Measurements from ENCODE around the gene PRDX5.
A peak's percentile ranks its signal among the peaks of the same experiment; 100 is the strongest.

Gene PRDX5

DNA sequence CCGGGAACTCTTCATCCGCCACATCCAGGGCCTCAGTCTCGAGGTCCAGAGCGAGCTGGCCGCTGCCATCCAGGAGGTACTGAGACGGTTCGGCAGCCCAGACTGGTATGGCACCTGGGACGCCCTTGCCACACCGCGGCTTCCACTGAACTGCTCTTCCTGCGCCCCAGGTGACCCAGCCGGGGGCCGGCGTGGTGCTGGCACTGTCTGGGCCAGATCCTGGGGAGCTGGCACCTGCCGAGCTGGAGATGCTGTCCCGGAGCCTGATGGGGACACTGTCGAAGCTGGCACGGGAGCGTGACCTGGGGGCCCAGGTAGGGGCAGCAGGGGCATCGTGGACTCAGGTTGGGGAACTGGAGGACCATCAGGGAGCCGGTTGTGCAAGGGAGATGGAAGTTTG, 23.5 kb downstream of the PRDX5 start:
- TF ChIP-seq EP300 (IDR thresholded peaks at IDR 0.05; ENCODE audit: borderline replicate concordance), result no peak
- no peak for TF ChIP-seq REST (IDR thresholded peaks at IDR 0.05; ENCODE audit: low read depth)
- TF ChIP-seq CREB1 (IDR thresholded peaks at IDR 0.05; ENCODE audit: low read depth), result no peak
- no peak for TF ChIP-seq TAF1 (IDR thresholded peaks at IDR 0.05; ENCODE audit: low read depth)
- TF ChIP-seq ZBTB7A (IDR thresholded peaks at IDR 0.05; ENCODE audit: low read depth), result no peak
- no peak for TF ChIP-seq RAD21 (IDR thresholded peaks at IDR 0.05; ENCODE audit: low read depth)
- TF ChIP-seq NFIC (IDR thresholded peaks at IDR 0.05), result no peak
- no peak for TF ChIP-seq MAX (IDR thresholded peaks at IDR 0.05)
- no peak for TF ChIP-seq YY1 (IDR thresholded peaks at IDR 0.05; ENCODE audit: low read depth)
- no peak for TF ChIP-seq TCF12 (IDR thresholded peaks at IDR 0.05; ENCODE audit: low read depth)
- no peak for TF ChIP-seq TEAD4 (IDR thresholded peaks at IDR 0.05)
- TF ChIP-seq CEBPB (IDR thresholded peaks at IDR 0.05), result no peak

DNA sequence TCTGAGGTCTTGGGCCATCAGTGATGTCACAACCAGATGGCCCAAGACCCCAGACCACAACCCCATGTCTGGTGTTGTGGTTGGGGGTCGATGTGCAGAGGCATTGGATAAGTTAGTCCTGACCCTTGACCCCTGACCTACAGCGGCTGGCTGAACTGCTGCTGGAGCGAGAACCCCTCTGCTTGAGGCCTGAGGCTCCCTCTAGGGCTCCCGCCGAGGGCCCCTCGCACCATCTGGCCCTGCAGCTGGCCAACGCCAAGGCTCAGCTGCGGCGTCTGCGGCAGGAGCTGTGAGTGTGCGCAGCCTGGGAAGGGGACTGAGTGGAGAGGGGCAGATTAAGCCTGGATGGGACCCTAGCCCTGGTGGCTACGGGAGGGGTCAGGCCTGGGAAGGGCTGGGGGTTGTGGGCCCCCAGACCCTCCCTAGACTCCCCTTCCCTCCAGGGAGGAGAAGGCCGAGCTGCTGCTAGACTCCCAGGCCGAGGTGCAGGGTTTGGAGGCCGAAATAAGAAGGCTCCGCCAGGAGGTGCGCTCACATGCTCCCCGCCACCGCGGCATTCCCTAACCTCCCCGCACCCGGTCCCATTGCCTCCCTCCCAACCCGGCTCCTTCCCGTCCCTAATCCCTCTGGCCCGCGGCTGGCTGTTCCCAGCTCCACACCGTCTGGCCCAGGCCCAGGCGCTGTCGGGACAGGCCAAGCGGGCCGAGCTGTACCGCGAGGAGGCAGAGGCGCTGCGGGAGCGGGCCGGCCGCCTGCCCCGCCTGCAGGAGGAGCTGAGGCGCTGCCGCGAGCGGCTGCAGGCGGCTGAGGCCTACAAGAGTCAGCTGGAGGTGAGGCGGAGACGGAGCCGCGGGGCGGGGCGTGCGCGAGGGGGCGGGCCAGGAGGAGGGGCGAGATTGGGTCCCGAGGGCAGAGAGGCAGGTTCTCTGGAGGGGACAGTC, 24.2 kb downstream of the PRDX5 start:
- TF ChIP-seq TEAD4 (IDR thresholded peaks at IDR 0.05), result no peak
- no peak for TF ChIP-seq CEBPB (IDR thresholded peaks at IDR 0.05)
- peak; percentile 35; the same call in 1 of the 2 replicates for TF ChIP-seq TAF1 (IDR thresholded peaks at IDR 0.05; ENCODE audit: low read depth)
- TF ChIP-seq ZBTB7A (IDR thresholded peaks at IDR 0.05; ENCODE audit: low read depth), result no peak
- TF ChIP-seq YY1 (IDR thresholded peaks at IDR 0.05; ENCODE audit: low read depth), result no peak
- 0 out of 2 replicates have a peak, but pooled peaks have one; percentile 25 for TF ChIP-seq MAX (IDR thresholded peaks at IDR 0.05)
- no peak for TF ChIP-seq EP300 (IDR thresholded peaks at IDR 0.05; ENCODE audit: borderline replicate concordance)
- TF ChIP-seq FOXM1 (IDR thresholded peaks at IDR 0.05; ENCODE audit: borderline replicate concordance, low read depth), result no peak
- TF ChIP-seq EGR1 (IDR thresholded peaks at IDR 0.05), result no peak
- TF ChIP-seq TCF12 (IDR thresholded peaks at IDR 0.05; ENCODE audit: low read depth), result no peak
- no peak for TF ChIP-seq CREB1 (IDR thresholded peaks at IDR 0.05; ENCODE audit: low read depth)
- TF ChIP-seq RAD21 (IDR thresholded peaks at IDR 0.05; ENCODE audit: low read depth), result peak; percentile 36; the same call in 1 of the 2 replicates
- TF ChIP-seq NFIC (IDR thresholded peaks at IDR 0.05), result 0 out of 2 replicates have a peak, but pooled peaks have one; percentile 33
- no peak for TF ChIP-seq REST (IDR thresholded peaks at IDR 0.05; ENCODE audit: low read depth)
- TF ChIP-seq, protein P1, sequence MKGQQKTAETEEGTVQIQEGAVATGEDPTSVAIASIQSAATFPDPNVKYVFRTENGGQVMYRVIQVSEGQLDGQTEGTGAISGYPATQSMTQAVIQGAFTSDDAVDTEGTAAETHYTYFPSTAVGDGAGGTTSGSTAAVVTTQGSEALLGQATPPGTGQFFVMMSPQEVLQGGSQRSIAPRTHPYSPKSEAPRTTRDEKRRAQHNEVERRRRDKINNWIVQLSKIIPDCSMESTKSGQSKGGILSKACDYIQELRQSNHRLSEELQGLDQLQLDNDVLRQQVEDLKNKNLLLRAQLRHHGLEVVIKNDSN (IDR thresholded peaks at IDR 0.05), result peak; percentile 38; the same call in 1 of the 2 replicates

DNA sequence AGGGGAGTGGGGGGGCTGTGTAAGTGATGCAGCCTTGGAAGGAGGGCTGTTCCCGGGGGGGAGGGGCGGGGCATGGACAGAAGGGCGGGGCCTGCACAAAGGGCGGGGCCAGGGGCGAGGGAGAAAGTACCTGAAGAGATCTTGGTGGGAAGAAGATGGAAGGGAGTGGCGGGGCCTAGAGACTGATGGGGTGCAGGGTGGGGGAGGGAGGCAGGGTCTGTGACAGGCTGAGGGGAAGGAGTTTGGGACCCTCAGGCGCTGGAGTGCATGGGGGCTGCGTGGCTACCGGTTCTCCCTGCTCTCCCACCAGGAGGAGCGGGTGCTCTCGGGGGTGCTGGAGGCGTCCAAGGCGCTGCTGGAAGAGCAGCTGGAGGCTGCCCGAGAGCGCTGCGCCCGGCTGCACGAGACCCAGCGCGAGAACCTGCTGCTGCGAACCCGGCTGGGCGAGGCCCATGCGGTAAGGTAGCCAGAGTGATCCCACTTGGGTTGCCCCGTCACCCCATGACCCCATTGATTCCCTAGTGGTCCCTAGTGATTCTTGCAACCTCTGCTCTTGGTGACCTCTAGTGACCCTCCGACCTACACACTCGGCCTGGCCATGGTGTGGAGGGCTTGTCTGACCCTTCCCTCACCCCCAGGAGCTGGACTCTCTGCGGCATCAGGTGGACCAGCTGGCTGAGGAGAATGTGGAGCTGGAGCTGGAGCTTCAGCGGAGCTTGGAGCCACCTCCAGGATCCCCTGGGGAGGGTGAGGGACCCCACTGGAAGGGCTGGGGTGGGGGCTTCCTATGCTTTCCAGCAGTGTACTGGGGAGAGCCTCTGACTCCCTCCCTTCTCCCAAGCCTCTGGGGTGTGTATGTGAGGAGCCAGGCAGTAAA, 25.2 kb downstream of the PRDX5 start:
- TF ChIP-seq TCF12 (IDR thresholded peaks at IDR 0.05; ENCODE audit: low read depth) (no peak), CREB1 (IDR thresholded peaks at IDR 0.05; ENCODE audit: low read depth) (no peak), TEAD4 (IDR thresholded peaks at IDR 0.05) (no peak), RAD21 (IDR thresholded peaks at IDR 0.05; ENCODE audit: low read depth) (no peak), ZBTB7A (IDR thresholded peaks at IDR 0.05; ENCODE audit: low read depth) (no peak), FOXM1 (IDR thresholded peaks at IDR 0.05; ENCODE audit: borderline replicate concordance, low read depth) (no peak), CEBPB (IDR thresholded peaks at IDR 0.05) (no peak), TAF1 (IDR thresholded peaks at IDR 0.05; ENCODE audit: low read depth) (no peak), REST (IDR thresholded peaks at IDR 0.05; ENCODE audit: low read depth) (no peak), YY1 (IDR thresholded peaks at IDR 0.05; ENCODE audit: low read depth) (no peak), NFIC (IDR thresholded peaks at IDR 0.05) (no peak), MAX (IDR thresholded peaks at IDR 0.05) (no peak), EGR1 (IDR thresholded peaks at IDR 0.05) (no peak)
- TF ChIP-seq, protein P1 (IDR thresholded peaks at IDR 0.05), result no peak
